GM12873 (cell line): ENCODE measurements around the gene ATP2C2.

ENCODE experiments used
- TF ChIP-seq, protein P1 (sequence below): IDR thresholded peaks from 2 replicates; pipeline ENCODE4 v1.5.1; 2012; ENCODE audit warnings: low read depth, mild to moderate bottlenecking, moderate library complexity, low read length, control low read depth; ENCODE audit not compliant: insufficient read depth; ENCODE audit errors: missing control alignments

The ATP2C2 gene

DNA sequence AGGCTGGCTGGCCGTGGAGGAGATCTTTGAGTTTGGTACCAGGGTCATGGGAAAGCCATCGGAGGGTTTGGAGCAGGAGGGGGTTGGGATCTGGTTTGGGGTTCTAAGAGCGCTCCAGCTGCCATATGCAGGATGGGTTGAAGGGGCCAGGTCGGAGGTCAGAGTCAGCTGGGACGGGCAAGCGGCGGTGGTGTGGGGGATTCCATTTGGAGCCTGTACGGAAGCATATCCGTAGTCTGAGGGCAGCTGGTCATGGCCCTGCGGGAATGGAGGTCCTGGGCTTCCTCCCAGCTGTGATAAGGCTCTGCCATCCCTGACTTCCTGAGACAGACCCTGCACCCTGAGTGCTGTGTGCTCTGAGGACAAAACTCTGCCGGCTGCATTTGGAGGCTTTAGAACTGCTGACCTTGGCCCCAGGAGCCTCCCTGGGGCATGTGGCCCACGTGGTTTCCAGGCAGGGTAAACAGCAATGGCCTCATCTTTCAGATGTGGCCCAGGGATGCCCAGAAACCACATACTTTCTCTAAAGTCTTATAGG lies 46.5 kb downstream of the ATP2C2 start:
- TF ChIP-seq, protein P1, sequence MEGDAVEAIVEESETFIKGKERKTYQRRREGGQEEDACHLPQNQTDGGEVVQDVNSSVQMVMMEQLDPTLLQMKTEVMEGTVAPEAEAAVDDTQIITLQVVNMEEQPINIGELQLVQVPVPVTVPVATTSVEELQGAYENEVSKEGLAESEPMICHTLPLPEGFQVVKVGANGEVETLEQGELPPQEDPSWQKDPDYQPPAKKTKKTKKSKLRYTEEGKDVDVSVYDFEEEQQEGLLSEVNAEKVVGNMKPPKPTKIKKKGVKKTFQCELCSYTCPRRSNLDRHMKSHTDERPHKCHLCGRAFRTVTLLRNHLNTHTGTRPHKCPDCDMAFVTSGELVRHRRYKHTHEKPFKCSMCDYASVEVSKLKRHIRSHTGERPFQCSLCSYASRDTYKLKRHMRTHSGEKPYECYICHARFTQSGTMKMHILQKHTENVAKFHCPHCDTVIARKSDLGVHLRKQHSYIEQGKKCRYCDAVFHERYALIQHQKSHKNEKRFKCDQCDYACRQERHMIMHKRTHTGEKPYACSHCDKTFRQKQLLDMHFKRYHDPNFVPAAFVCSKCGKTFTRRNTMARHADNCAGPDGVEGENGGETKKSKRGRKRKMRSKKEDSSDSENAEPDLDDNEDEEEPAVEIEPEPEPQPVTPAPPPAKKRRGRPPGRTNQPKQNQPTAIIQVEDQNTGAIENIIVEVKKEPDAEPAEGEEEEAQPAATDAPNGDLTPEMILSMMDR, result no peak

DNA sequence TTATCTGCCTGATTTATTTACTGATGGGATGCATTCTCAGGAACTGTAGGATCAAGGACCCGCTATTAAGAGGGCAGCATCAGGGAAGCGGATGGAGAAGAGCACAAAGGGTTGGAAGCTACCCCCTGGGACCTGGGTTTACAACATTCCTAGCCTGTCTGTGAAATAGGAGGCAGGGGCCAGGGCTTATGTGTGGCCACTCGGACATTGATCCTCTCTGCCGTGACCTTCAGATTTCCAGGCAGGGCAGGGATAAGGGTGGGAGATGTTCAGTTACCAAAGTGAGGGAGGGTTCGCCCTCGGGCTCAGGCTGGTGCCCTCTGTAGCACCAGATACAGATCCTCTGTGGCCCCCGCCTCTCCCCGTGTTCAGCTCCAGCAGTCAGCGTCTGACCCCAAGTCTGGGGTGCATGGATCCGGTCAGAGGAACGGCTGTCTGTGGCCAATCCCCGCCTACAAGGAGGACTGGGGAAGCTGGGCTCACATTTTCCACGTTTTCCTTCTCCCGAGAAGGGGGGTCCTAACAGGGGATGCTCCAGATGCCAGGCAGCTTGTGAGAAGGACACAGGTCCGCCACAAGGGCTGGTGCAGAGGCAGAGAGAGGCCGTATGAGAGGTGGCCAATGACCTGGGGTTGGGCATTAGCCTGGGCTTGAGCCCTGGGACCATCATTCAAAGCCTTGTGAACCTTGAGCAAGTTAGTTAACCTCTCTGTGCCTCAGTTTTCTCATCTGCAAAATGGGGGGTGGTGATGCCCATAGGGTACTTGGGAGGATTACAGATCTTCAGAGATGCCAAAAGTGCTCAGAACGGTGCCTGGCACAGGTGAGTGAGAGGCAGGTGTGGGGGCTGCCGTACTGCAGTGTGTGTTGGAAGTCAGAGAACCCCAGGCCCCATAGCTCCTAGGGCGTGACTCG lies 48.3 kb downstream of the ATP2C2 start:
- TF ChIP-seq, protein P1, result no peak

DNA sequence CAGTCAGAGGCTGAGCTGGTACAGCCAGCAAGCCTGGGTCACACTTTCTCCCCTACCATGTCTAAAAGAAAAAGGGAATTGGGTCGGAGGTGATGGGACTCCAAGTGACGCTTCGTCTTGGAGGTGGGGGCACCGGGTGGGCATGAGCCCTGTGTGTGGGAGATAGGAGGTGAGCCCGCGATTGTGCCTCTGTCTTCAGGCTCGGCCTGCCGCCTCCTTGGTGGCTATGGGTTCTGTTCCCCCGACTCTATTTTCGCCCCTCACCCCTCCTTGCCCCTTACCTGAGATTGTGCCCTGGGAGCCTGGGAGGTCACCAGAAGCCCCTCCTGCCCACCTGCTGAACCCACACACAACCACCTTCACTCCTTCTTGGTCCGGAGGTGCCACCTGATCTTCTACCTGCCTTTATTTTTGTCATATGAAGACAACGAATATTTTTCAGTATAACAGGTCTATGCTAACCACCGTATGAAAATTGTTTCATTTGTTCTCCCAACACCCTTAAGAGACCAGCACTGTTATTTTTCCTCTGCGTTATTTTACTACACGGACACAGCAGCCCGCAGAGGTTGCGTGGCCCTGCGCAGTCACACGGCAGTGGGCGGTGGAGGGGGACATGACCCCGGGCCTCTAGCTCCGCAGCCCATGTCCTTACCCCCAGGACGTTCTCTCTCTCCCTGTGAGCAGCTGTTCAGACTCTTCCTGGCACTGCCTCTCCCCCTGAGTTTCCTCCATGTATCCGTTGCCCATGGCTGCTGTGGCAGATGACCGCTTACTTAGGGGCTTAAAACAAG lies 49.9 kb downstream of the ATP2C2 start:
- TF ChIP-seq, protein P1, result no peak

DNA sequence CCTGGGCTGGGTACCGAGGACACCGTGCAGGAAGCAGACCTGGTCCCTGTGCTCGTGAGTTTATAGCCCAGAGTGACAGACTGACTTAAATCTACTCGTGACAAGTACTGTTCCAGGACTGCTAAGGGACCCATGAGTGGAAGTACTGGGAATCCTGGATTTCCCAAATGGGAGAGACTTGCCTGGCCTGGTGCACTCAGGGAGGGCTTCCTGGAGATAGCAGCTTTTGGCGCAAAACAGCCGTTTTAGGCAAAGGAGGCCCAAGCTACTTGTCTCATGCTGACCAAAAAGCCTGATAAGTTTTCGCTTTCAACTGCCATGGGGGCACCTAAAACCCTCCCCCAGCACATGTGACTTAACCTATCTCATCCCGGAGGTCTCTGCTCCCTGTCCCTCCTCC lies 51.4 kb downstream of the ATP2C2 start:
- TF ChIP-seq, protein P1, result no peak

DNA sequence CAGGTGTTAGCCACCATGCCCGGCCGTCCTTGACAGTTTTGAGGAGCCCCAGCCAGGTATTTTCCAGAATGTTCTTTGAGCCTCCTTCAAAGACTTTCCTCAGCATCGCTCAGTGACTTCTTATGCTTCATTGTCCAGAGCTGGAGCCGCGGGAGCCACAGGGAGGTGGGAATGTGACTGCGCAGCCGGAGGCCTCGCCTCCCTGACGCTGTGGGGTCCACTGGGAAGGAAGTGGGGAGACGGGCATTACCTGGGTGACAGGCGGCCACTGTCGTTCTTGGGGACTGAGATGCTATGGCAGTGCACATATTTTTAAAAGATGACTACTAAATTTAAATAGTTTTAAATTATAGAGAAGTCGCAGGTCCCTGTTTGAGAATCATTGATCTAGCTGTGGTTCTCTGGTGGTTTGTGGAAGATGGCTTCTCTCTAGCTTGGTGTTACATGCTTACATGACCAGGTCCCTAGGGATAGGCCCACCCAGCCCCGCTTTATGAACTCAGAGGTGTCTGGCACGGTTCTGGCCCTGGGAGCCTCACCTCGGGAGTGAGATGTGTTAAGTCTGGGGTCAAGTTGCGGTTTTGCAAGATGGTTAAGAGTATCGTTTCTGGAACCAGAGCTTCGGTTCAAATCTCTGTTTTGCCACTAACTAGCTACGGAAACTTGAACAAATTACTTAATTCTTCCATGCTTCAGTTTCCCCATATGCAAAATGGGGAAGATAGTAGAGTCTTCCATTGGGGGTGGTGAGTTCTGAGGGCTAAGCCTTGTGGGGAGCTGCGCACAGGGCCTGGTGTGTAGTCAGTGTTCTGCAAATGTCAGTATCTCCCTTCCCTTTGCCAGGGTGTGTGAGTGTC lies 53.0 kb downstream of the ATP2C2 start:
- TF ChIP-seq, protein P1, result no peak

DNA sequence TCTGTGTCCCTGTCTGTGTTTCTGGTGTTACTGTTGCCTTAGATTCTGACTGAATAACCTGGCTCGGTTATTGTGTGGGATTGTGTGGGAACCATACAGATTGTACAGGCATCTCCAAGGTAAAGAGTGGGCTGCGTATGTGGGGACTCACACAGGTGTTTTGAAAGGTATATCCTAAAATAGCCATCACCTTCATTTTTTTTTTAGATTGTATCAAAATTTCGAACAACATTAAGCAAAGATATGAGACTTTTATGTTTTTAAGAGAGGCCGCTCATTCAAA lies 53.5 kb downstream of the ATP2C2 start:
- TF ChIP-seq, protein P1, result no peak

DNA sequence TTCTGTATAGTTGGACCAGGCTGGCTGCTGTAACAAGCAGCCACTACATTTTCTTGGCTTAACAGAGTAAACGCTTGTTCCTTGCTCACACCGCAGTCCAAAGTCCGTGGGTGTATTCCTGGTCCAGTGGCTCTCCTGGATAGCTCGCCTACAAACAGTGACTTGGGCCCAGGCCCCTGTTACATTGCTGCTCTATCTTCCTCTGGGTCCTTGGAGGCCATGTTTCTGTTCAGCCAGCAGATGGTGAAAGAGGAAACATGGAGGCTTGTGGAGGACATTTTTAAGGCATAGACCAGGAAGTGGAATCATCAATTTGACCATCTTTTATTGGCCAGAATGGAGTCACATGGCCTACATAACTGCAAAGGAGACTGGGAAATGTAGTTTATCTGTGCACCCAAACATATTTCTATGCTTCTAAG lies 55.1 kb downstream of the ATP2C2 start:
- TF ChIP-seq, protein P1, result no peak
